Peyer's patch (tissue), 4 donors: ENCODE data around the gene STK16.
"Not testable (repeated sequence)": the region's sequence is repeated elsewhere in the genome, so short reads cannot be mapped to it uniquely, and the experiment has no call there.

Source experiments
- CTCF ChIP-seq, 6 experiments: fragments of 450-650 bp in 4 of 6; fragments of 200-600 bp in 2 of 6; sonication (generic) in 1 of 6; IDR thresholded peaks; one replicate each; pipeline ENCODE4 v1.5.1; 2017 to 2019; ENCODE audit warnings: antibody characterized with exemption in 6 of 6, mild to moderate bottlenecking in 3 of 6, moderate library complexity in 1 of 6
- POLR2A ChIP-seq, 2 donors: fragments of 450-650 bp; IDR thresholded peaks; one replicate each; pipeline ENCODE4 v1.5.1; 2017; ENCODE audit warnings: antibody characterized with exemption in 2 of 2, mild to moderate bottlenecking in 2 of 2, moderate library complexity in 2 of 2

DNA sequence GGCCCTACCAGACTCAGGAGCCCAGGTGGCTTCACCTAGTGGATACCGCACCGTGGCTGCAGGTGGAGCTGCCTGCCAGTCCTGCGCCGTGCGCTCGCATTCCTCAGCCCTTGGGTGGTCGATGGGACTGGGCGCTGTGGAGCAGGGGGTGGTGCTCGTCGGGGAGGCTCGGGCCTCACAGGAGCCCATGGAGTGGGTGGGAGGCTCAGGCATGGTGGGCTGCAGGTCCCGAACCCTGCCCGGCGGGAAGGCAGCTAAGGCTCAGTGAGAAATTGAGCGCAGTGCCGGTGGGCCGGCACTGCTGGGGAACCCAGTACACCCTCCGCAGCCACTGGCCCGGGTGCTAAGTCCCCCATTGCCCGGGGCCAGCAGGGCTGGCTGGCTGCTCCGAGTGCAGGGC is 43.9 kb upstream of the STK16 start:
- not testable (repeated sequence) for TF ChIP-seq CTCF, POLR2A (IDR thresholded peaks at IDR 0.05)
